Stimulated activated CD4-positive, alpha-beta T cell treated with anti-CD3 and anti-CD28 coated beads, TNF-alpha, amount 100 ng/mL, for 1 hour (primary cell): ENCODE data around the gene ELAVL1.
A peak's percentile ranks its signal among the peaks of the same experiment; 100 is the strongest.
"Not testable (repeated sequence)": the region's sequence is repeated elsewhere in the genome, so short reads cannot be mapped to it uniquely, and the experiment has no call there.

ENCODE experiments used
- DNase-seq, 3 donors: peaks; one replicate each; pipeline ENCODE4 v3.0.0-alpha.2; 2020; ENCODE audit warnings: low read depth in 3 of 3, low spot score in 1 of 3

Gene ELAVL1

GRCh38 chr19:8005534-8006256, at the start of gene ELAVL1:
ELAVL1 (minus strand) TSS chr19:8005641; CDS start chr19:7991815, 13,826 bp downstream.
- DNase-seq = peak; percentile 61 to 86 (median 75)

DNA sequence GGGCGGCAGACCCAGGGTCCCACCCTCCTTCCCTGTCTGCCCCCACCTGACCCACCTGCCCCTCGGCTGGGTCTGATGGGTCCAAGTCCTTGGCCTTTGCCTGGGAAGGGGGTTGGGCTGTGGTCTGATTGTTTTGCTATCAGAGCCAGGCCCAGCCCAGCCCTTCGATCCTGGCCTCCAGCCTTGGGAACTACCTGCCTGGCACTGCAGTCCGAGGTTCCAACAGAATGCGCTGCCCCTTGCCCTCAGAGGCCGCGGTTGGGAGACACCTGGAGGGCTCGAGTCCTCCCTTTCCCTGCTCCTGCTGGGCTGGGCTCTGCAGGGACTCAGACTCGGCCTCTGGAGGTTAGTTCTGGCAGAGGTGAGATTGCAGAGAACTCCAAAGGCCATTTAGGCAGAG, 48.7 kb upstream of the ELAVL1 start:
- DNase-seq = no peak

GRCh38 chr19:8052464-8052859, 47.0 kb upstream of the ELAVL1 start, which contains the start of gene CCL25:
CCL25 (plus strand) TSS chr19:8052760; CDS start chr19:8053050, 290 bp downstream.
- DNase-seq = no peak

GRCh38 chr19:8050274-8051096, 45.0 kb upstream of the ELAVL1 start:
- peak; percentile 57 to 90 (median 65) for DNase-seq

DNA sequence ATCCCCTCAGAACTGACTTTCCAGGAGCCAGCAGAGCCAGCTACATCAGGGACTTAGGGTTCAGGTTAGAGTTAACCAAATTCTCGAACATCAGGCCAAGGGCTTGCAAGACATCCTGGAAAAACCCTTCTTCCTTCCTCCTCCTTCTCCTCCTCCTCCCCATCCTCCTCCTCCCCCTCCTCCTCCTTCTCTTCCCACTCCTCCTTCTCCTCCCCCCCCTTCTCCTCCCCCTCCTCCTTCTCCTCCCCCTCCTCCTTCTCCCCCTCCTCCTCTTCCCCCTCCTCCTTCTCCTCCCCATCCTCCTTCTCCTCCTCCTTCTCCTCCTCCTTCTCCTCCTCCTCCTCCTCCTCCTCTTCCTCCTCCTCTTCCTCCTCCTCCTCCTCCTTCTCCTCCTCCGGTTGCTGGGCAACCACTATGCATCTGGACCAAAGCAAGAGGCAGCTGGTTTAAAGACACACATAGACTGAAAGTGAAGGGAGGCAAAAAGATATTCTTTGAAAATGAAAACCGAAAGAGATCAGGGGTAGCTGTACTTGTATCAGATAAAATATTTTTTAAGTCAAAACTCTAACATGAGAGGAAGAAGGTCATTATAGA, 41.2 kb upstream of the ELAVL1 start:
- no peak for DNase-seq

DNA sequence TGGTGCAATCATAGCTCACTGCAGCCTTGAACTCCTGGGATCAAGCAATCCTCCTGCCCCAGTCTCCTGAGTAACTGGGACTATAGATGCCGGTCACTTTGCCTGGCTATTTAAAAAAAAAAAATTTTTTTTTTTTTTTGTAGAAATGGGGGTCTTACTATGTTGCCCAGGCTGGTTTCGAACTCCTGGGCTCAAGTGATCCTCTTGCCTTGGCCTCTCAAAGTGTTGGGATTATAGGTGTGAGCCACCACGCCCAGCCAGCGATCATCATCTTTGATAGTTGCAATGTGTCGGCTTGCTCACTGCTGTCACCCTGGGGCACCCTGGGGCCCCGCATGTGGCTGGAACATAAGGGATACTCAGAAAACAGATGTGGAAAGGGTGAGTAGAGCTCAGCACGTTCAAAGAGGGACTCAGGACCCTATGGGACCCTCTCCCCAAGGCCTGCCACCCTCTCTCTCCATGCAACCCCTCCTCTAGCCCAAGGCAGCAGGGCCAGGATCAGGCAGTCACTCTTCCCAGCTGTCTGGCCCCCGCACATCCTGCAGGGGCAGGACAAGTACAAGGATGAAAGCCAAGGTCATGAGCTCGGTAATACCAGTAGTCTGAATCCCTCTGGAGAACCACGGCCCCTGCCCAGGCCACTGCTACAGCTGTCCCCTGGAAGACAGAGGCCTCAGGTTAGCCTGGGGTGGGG, 40.6 kb upstream of the ELAVL1 start:
- DNase-seq = no peak

- DNase-seq = no peak
Observed at GRCh38 chr19:8044018-8044417, 38.6 kb upstream of the ELAVL1 start.

DNA sequence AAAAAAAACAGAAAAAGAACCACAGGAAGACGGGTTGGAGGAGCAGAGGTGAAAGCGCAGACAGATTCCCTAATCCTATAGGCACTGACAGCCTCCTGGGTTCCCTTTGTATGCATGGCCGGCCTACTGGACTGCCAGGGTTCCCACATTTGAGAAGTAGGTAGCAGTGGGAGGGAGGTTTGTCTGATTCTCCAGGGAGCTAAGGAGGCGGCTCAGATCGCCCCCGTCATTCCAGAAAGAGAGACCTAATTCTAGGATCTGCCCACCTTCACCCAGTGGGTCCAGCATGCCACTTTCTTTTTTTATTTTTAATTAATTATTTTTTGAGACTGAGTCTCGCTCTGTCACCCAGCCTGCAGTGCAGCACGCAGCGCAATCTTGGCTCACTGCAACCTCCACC, 37.5 kb upstream of the ELAVL1 start:
- DNase-seq = no peak

DNA sequence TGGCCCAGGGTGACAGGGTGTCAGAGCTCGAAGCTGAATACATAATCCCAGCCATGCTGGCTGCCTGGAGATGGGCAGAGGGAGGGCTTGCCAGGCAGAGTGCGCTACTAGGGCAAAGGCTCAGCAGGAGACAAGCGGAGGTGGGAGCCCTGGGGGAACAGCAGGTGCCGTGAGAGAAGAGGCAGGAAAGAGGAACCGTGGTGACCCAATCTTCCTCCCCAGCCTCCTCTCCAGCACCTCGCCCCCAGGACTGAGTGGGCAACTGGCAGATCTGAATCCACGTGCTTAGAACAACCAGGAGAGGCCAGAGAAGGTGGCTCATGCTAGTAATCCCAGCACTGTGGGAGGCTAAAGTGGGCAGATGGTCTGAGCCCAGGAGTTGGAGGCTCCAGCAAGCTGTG, 36.1 kb upstream of the ELAVL1 start:
- DNase-seq = no peak

GRCh38 chr19:8039231-8039630, 33.8 kb upstream of the ELAVL1 start:
- no peak for DNase-seq

GRCh38 chr19:8038815-8039214, 33.4 kb upstream of the ELAVL1 start:
- DNase-seq = no peak

DNA sequence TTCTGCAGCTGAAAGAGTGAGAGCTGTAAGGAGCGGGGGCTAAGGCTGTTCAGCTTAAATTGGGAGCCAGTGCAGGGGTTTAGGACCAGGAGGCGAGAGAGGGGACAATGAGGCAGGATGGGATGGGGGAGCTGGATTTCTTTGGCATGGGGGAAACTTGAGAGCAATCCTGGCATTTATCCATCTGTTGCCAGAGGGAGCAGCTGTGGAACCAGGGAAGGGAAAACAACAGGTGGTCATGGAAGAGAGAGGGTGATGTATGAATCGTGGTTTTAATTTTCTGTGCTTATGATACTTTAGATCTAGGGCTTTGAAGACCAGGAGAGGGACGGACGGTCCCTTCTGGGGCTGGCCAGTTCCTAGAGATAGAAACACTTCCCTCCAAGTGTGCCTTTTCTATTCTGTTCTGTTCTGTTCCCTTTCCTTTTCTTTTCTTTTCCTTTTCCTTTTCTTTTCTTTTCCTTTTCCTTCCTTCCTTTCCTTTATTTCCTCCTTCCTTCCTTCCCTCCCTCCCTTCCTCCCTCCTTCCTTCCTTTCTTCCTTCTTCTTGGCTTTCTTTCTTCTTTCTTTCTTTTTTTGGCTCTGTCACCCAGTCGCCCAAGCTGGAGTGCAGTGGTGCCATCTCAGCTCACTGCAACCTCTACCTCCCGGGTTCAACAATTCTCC, 31.1 kb upstream of the ELAVL1 start:
- DNase-seq = no peak

DNA sequence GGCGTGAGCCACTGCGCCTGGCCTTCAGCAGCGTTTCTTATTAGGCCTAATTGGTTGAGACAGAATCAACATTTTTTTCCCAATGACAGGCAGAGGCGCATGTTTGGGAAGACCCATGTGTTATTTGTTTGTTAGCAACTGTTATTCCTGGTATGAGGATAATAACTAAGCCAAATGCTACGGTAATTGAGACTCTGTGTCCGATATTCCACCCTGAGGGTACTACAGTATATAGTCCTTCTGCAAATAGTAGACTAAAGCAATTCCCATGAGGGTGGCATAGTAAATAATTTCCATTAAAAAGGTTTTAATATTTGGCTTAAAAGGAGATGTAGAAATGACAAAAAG, 28.7 kb upstream of the ELAVL1 start:
- no peak for DNase-seq

- DNase-seq = not testable (repeated sequence)
Observed at GRCh38 chr19:8033287-8034177, 28.1 kb upstream of the ELAVL1 start.

DNA sequence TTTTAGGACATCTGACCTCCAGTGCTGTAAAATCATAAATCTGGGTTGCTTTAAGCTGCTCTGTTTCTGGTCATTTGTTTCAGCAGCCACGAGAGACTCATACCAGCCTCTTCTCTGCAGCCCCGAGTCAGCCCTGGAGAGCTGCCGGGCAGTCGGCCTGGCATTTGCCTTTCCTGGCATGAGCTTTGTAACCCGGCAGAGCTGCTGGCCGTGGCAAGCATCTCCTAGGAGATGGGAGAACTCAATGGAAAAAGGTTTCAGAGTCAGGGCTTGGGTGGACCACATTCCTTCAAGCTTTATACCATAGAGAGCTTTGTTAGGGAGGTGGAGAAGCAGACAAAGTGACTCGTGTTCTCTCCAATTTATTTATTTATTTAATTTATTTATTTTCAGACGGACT, 25.5 kb upstream of the ELAVL1 start:
- DNase-seq = no peak

DNA sequence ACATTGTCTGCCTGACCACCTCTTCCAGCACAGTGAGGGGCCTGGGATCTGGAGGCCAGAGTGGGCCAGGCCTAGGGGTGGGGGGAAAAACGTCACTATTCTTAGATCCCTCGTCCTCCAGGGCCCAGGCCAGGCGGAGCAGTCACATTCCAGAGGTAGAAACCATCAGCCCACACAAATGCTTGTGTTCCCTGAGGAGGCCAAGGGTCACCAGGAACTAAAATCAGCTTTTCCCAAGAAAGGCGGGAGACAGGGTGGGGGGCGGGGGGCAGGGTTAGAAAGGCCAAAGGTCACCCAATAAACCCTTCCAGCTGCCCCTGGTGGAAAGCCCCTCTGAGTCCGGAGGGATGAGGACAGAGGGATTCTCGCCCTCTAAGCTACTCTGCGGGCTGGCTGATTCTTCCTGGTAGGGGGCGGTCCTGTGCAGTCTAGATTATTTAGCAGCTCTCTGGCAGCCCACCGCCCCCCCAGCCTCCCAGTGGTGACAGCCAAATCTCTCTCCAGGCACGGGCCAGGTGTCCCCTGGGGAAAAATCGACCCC, 23.6 kb upstream of the ELAVL1 start:
- no peak for DNase-seq

DNA sequence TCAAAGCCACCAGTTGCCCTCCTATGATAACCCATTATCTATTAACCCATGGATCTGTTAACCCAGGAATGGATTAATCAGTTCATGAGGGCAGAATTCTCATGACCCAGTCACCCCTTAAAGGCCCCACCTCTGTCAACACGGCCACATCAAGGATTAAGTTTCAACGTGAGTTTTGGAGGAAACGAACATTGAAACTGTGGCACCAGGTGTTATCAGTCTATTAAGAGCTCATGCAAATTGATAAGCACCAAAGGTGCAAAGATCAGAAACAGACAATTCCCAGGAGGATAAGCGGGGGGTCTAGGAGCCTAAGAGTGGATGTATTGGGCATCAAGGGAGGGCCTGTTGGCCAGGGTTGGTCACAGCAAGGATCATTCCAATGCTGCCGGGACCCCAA, 19.9 kb upstream of the ELAVL1 start:
- no peak for DNase-seq

DNA sequence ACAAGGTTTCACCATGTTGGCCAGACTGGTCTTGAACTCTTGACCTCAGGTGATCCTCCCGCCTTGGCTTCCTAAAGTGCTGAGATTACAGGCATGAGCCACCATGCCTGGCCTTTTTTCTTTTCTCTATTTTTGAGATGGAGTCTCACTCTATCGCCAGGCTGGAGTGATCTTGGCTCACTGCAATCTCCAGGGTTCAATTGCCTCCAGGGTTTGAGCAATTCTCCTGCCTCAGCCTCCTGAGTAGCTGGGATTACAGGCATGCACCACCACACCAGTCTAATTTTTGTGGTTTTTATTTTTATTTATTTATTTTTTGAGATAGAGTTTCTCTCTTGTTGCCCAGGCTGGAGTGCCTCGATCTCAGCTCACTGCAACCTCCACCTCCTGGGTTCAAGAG, 18.8 kb upstream of the ELAVL1 start:
- DNase-seq = not testable (repeated sequence)

DNA sequence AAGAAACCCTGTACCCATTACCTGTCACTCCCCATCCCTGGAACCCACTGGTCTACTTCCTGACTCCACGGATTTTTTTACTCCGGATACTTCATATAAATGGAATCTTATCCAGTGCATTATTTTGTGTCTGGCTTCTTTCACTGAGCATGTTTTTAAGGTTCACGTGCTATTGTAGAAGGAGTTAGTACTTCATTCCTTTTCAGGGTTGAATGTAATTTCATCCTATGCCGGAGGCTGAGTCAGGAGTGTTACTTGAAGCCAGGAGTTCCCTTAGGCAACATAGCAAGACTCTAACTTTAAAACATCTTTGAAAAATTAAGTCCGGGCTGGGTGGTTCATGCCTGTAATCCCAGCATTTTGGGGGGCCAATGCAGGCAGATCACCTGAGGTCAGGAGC, 17.9 kb upstream of the ELAVL1 start:
- DNase-seq = no peak

DNA sequence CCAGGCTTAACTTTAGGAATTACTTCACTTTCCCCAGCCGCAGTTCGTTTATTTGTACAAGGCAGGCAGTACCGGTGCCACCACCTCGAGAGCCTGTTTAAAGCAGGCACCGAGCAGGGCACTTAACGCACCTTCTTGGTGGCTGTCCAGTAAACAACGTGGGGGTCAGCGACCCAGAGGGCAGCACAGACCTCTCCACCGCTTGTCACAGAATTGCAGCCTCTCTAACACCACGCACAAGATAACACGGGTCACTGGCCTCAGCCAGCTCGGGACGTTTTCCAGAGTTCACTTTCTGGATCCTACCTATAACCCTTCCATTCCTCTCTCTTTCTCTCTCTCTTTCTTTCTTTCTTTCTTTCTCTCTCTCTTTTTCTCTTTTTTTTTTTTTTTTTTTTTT, 16.8 kb upstream of the ELAVL1 start:
- DNase-seq = no peak
